ENCODE data around the gene ADAMTSL5.

Gene ADAMTSL5

GRCh38 chr19:1461862-1462261 lies 51.0 kb downstream of the ADAMTSL5 start:
- no peak for ATAC-seq
- TF ChIP-seq TSHZ2 (CRISPR knock-in tag; IDR thresholded peaks at IDR 0.05) (no peak), ESRRG (CRISPR knock-in tag; IDR thresholded peaks at IDR 0.05) (no peak), ZNF70 (CRISPR knock-in tag; IDR thresholded peaks at IDR 0.05) (no peak), ARNTL (CRISPR knock-in tag; IDR thresholded peaks at IDR 0.05; ENCODE audit: borderline replicate concordance, low read depth) (no peak), TCF4 (CRISPR knock-in tag; IDR thresholded peaks at IDR 0.05; ENCODE audit: borderline replicate concordance) (no peak), BACH2 (CRISPR knock-in tag; IDR thresholded peaks at IDR 0.05; ENCODE audit: borderline replicate concordance) (no peak), RARB (CRISPR knock-in tag; IDR thresholded peaks at IDR 0.05) (no peak)
- TF ChIP-seq, protein P1, sequence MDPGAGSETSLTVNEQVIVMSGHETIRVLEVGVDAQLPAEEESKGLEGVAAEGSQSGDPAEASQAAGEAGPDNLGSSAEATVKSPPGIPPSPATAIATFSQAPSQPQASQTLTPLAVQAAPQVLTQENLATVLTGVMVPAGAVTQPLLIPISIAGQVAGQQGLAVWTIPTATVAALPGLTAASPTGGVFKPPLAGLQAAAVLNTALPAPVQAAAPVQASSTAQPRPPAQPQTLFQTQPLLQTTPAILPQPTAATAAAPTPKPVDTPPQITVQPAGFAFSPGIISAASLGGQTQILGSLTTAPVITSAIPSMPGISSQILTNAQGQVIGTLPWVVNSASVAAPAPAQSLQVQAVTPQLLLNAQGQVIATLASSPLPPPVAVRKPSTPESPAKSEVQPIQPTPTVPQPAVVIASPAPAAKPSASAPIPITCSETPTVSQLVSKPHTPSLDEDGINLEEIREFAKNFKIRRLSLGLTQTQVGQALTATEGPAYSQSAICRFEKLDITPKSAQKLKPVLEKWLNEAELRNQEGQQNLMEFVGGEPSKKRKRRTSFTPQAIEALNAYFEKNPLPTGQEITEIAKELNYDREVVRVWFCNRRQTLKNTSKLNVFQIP (CRISPR knock-in tag; IDR thresholded peaks at IDR 0.05; ENCODE audit: borderline replicate concordance, low read depth): no peak
- TF ChIP-seq, protein P2, sequence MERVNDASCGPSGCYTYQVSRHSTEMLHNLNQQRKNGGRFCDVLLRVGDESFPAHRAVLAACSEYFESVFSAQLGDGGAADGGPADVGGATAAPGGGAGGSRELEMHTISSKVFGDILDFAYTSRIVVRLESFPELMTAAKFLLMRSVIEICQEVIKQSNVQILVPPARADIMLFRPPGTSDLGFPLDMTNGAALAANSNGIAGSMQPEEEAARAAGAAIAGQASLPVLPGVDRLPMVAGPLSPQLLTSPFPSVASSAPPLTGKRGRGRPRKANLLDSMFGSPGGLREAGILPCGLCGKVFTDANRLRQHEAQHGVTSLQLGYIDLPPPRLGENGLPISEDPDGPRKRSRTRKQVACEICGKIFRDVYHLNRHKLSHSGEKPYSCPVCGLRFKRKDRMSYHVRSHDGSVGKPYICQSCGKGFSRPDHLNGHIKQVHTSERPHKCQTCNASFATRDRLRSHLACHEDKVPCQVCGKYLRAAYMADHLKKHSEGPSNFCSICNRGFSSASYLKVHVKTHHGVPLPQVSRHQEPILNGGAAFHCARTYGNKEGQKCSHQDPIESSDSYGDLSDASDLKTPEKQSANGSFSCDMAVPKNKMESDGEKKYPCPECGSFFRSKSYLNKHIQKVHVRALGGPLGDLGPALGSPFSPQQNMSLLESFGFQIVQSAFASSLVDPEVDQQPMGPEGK (CRISPR knock-in tag; IDR thresholded peaks at IDR 0.05; ENCODE audit: borderline replicate concordance): no peak

- TF ChIP-seq ISL1 (CRISPR knock-in tag; IDR thresholded peaks at IDR 0.05): no peak
- TF ChIP-seq TSHZ2 (CRISPR knock-in tag; IDR thresholded peaks at IDR 0.05): no peak
- TF ChIP-seq ARNTL (CRISPR knock-in tag; IDR thresholded peaks at IDR 0.05; ENCODE audit: borderline replicate concordance, low read depth): no peak
- no peak for TF ChIP-seq CREB5 (CRISPR knock-in tag; IDR thresholded peaks at IDR 0.05; ENCODE audit: low read depth)
- TF ChIP-seq ESRRG (CRISPR knock-in tag; IDR thresholded peaks at IDR 0.05): no peak
- no peak for TF ChIP-seq CSRNP3 (CRISPR knock-in tag; IDR thresholded peaks at IDR 0.05)
- TF ChIP-seq TOX (CRISPR knock-in tag; IDR thresholded peaks at IDR 0.05; ENCODE audit: borderline replicate concordance): no peak
- no peak for TF ChIP-seq GLIS3 (CRISPR knock-in tag; IDR thresholded peaks at IDR 0.05)
- TF ChIP-seq OSR1 (CRISPR knock-in tag; IDR thresholded peaks at IDR 0.05): no peak
- no peak for TF ChIP-seq ZFP30 (CRISPR knock-in tag; IDR thresholded peaks at IDR 0.05)
- no peak for TF ChIP-seq SNAI2 (CRISPR knock-in tag; IDR thresholded peaks at IDR 0.05)
- no peak for TF ChIP-seq RARB (CRISPR knock-in tag; IDR thresholded peaks at IDR 0.05)
- ATAC-seq: no peak
These were observed 52.5 kb downstream of the ADAMTSL5 start for GRCh38 chr19:1460033-1460995.
